ENCODE results near the gene PLCH2.

DNA sequence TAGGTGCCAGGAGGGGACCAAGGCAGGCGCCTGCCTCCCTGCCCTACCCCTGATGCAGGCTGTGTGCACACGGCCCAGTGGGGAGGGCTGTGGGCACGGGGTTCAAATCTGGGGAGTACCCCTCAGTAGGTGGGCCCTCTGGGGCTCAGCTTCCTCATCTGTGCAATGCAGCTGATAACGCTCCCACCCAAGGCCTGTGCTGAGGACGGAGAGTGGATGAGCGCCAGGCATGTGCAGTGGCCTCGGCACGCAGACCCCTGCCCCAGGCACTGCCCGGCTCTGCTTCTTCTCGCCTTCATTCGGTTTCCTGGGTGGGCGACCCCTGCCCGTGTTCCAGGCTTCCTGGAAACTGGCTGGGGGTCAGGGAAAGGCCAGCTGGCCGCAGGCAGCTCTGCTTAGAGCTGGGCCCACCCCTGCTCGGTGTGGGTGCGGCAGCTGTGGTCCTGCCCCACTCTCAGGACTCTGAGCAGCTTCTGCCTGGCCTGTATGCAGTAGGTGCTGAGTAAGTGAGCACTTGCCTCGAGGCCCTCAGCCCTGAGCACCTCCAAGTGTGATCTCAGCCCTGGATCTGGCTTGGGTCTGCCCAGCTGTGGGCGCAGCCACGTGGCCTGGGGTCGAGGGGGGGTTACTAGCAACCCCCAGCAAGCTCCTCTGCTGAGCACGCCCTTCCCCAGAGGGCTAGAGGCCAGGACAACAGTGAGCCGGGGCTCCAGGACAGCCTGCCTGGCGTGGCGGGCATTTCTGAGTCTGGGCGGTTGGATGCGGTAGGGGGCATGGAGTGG is 68.2 kb downstream of the PLCH2 start:
- TF ChIP-seq, protein P1, sequence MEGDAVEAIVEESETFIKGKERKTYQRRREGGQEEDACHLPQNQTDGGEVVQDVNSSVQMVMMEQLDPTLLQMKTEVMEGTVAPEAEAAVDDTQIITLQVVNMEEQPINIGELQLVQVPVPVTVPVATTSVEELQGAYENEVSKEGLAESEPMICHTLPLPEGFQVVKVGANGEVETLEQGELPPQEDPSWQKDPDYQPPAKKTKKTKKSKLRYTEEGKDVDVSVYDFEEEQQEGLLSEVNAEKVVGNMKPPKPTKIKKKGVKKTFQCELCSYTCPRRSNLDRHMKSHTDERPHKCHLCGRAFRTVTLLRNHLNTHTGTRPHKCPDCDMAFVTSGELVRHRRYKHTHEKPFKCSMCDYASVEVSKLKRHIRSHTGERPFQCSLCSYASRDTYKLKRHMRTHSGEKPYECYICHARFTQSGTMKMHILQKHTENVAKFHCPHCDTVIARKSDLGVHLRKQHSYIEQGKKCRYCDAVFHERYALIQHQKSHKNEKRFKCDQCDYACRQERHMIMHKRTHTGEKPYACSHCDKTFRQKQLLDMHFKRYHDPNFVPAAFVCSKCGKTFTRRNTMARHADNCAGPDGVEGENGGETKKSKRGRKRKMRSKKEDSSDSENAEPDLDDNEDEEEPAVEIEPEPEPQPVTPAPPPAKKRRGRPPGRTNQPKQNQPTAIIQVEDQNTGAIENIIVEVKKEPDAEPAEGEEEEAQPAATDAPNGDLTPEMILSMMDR (conservative IDR thresholded peaks at IDR 0.05 in 1 of 2, IDR thresholded peaks at IDR 0.05 in 1 of 2; ENCODE audit: extremely low read depth in 1 of 2, insufficient read depth in 1 of 2, low read depth in 1 of 2, low read length in 2 of 2): no peak
- no peak for TF ChIP-seq EZH2 (IDR thresholded peaks at IDR 0.05; ENCODE audit: borderline replicate concordance, low read length)
